NB4 (cell line): Measurements from ENCODE around the gene MMP23B.
A peak's percentile ranks its signal among the peaks of the same experiment; 100 is the strongest.

Experiments
- DNase-seq: peaks from one replicate; pipeline ENCODE4 v3.0.0; 2010; ENCODE audit warnings: low read depth
- H3K4me3 ChIP-seq: one replicate; pipeline ENCODE4 v1.5.1; 2011; ENCODE audit warnings: mild to moderate bottlenecking, low read depth, low read length, moderate library complexity
- MYC ChIP-seq: IDR thresholded peaks from 2 replicates; pipeline ENCODE4 v1.6.1; 2011; ENCODE audit warnings: low read depth, low read length
- POLR2A ChIP-seq: IDR thresholded peaks from 2 replicates; pipeline ENCODE4 v1.6.1; 2011; ENCODE audit warnings: mild to moderate bottlenecking; ENCODE audit not compliant: insufficient read length; ENCODE audit errors: extremely low read depth
- TF ChIP-seq, protein P1 (sequence below): IDR thresholded peaks from 2 replicates; pipeline ENCODE4 v1.6.1; 2011; ENCODE audit warnings: low read depth, low read length
- TF ChIP-seq, protein P2 (sequence below): IDR thresholded peaks from one replicate; pipeline ENCODE4 v1.5.1; 2012; ENCODE audit warnings: low read depth, low read length

Gene MMP23B

DNA sequence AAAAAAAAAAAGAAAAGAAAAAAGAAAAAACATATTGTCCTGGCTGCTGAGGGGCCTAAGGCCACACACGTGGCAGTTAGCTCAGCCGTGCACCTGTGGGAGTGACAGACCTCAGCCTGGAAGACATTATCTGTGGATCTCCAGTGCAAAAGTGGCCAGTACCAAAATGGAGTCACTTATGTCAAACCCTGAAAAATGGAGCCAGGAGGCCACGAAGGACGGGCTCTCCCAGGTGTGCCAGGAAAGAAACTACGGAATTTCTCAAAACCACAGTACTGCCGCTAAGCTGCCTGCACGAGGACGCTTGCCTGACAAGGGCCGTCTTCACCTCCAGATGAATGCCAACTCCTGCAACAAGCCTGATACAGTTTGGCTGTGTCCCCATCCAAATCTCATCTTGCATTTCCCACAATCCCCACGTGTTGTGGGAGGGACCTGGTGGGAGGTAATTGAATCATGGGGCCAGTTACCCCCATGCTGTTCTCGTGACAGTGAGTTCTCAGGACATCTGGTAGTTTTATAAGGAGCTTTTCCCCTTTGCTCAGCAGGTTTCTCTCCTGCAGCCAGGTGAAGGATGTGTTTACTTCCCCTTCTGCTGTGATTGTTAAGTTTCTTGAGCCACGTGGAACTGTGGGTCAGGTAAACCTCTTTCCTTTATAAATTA lies 22.0 kb upstream of the MMP23B start:
- TF ChIP-seq MYC (no peak), POLR2A (no peak)
- TF ChIP-seq, protein P1, sequence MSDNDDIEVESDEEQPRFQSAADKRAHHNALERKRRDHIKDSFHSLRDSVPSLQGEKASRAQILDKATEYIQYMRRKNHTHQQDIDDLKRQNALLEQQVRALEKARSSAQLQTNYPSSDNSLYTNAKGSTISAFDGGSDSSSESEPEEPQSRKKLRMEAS, result no peak
- no peak overlapping the region for H3K4me3 ChIP-seq
- DNase-seq, result no peak

DNA sequence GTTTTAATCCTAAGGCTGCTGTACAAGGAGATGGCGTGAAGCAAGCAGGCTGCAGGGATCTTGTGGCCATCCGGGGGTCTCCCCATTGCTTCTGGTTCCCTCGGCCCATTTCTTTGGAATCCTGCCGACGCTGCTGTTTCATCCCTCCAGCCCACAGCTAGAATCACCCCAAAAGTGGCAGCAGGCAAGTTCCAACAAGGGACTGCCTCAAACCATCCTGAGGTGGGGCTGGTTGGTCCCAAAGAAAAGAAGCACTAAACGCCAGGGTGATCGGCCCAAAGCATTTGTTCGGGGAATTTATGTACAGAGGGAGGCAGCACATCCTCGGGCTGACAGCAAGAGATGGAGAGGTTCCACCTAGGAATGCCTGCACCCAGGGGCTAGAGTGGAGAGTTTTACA lies 21.2 kb upstream of the MMP23B start:
- TF ChIP-seq, protein P2, sequence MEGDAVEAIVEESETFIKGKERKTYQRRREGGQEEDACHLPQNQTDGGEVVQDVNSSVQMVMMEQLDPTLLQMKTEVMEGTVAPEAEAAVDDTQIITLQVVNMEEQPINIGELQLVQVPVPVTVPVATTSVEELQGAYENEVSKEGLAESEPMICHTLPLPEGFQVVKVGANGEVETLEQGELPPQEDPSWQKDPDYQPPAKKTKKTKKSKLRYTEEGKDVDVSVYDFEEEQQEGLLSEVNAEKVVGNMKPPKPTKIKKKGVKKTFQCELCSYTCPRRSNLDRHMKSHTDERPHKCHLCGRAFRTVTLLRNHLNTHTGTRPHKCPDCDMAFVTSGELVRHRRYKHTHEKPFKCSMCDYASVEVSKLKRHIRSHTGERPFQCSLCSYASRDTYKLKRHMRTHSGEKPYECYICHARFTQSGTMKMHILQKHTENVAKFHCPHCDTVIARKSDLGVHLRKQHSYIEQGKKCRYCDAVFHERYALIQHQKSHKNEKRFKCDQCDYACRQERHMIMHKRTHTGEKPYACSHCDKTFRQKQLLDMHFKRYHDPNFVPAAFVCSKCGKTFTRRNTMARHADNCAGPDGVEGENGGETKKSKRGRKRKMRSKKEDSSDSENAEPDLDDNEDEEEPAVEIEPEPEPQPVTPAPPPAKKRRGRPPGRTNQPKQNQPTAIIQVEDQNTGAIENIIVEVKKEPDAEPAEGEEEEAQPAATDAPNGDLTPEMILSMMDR, result no peak
- no peak for TF ChIP-seq MYC
- no peak for DNase-seq
- no peak overlapping the region for H3K4me3 ChIP-seq

DNA sequence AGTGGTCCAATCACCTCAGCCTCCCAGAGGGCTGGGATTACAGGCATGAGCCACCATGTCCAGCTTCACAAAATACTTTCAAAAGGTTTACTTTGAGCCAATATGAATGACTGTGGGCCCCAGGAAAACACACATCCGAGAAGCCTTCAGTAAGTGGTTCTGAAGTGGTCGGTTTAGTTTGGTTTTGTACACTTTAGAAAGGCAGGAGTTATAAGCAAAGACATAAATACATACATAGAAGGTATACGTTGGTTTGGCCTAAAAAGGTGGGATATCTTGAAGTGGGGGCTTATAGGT lies 19.9 kb upstream of the MMP23B start:
- DNase-seq, result no peak
- no peak for TF ChIP-seq MYC
- TF ChIP-seq, protein P1, result no peak
- no peak for TF ChIP-seq POLR2A
- TF ChIP-seq, protein P2, result no peak
- no peak overlapping the region for H3K4me3 ChIP-seq

DNA sequence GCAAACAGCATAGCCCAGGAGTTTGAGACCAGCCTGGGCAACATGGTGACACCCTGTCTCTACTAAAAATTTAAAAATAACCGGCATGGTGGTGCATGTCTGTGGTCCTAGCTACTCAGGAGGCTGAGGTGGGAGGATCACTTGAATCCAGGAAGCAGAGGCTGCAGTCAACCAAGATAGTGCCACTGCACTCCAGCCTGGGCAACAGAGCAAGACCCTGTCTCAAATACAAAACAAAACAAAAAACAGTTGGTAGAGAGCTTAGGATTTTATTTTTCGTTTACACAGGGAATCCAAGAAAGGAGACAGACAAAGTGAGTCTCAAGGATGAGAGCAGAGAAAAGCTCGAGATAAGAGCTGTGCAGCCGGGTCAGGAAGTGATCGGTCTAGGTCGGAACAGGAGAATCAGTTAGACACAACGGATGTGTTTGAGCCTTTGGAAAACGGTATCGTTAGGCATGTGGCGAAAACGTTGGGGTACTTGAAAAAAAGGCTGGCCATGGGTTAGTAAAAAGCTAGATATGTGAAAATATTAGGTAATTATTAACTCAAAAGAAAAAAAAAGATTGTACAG lies 18.4 kb upstream of the MMP23B start:
- DNase-seq, result no peak
- TF ChIP-seq POLR2A, result no peak
- TF ChIP-seq MYC, result no peak
- TF ChIP-seq, protein P2, result no peak
- TF ChIP-seq, protein P1, result no peak
- H3K4me3 ChIP-seq, result peak overlapping the region; percentile 74

DNA sequence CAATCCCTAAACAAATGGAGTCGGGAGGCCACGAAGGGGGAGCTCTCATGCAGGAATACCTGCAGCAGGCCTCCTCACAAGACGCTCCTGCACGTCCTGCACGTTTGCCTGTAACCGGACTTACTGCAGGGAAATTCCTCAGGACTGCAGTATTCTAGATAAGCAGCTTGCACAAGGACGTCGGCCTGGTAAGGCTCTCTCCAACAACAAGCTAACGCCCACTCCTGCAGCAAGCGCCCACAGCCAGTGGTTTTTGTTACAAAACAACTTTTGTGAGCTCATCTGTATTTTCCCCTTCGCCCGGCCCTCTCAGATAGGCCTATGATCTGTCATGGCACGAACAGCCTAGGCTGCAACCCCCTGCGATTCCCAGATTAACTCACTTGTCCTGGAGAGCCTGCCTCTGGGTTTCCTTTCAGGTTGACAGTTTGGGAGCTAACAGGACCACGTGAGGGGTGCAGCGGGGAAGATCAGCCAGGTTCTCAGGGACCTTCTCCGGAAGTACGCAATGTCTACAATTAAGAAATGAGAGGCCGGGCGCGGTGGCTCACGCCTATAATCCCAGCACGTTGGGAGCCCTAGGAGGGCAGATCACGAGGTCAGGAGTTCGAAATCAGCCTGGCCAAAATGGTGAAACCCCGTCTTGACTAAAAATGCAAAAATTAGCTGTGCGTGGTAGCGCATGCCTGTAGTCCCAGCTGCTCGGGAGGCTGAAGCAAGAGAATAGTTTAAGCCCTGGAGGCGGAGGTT lies 17.6 kb upstream of the MMP23B start:
- TF ChIP-seq POLR2A (no peak), MYC (0 out of 2 replicates have a peak, but pooled peaks have one; percentile 58)
- TF ChIP-seq, protein P1, result peak; percentile 74
- TF ChIP-seq, protein P2, result no peak
- peak overlapping the region; percentile 74 for H3K4me3 ChIP-seq
- DNase-seq, result peak; percentile 89

DNA sequence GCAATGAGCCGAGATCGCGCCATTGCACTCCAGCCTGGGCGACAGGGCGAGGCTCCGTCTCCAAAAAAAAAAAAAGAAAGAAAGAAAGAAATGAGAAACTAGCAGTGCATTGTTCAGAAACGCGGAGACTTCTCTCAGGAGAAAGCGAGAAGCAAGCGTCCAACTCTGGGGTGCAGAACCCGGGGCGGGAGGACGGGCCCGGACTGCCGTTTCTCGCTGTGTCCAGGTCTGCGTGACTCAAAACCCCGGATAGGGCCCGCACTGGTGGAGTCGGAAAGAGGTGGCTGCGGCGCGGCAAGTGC lies 17.1 kb upstream of the MMP23B start:
- H3K4me3 ChIP-seq, result peak overlapping the region; percentile 74
- no peak for DNase-seq
- TF ChIP-seq POLR2A (peak; percentile 4), MYC (peak; percentile 51; the same call in 1 of the 2 replicates)
- TF ChIP-seq, protein P1, result no peak; the same call in 1 of the 2 replicates
